ENCODE data around the gene NPAS3. TPM values are rescaled to one million over a fixed set of nuclear protein-coding genes. Genes with fewer than 3 reads are reported as not detected.

The NPAS3 gene
- total RNA-seq, 2 experiments from 2014 or later: not detected

- no peaks in the 10 kb centered on the region for H3K9me3 ChIP-seq (ENCODE audit: low read length)
- H3K79me2 ChIP-seq (ENCODE audit: insufficient read depth, low read depth, low read length): no peaks in the 10 kb centered on the region
- H3K36me3 ChIP-seq (ENCODE audit: insufficient read depth, low read length): peaks cover 13% of the 10 kb centered on the region
- H2AFZ ChIP-seq (ENCODE audit: low read length): no peak overlapping the region
- H3K4me3 ChIP-seq (ENCODE audit: low read depth, low read length, poor library complexity, severe bottlenecking): no peak overlapping the region
- intact Hi-C loops (cut with micrococcal nuclease; ENCODE audit: unreplicated experiment): no loop called here
- H4K20me1 ChIP-seq (ENCODE audit: insufficient read depth, low read length): no peaks in the 10 kb centered on the region
- POLR2A ChIA-PET: no interaction called here
- no TSS peak for BruUV-seq (replicated peaks)
- no peak for TF ChIP-seq EZH2phosphoT487 (IDR thresholded peaks at IDR 0.05; ENCODE audit: borderline replicate concordance, low read depth, low read length)
- no peak for TF ChIP-seq CTCF (conservative IDR thresholded peaks at IDR 0.05; ENCODE audit: low read length)
- CTCF ChIA-PET (ENCODE audit: unreplicated experiment): no interaction called here
- no peak overlapping the region for H3K4me2 ChIP-seq (ENCODE audit: low read length)
- H3K4me1 ChIP-seq (ENCODE audit: insufficient read depth, low read length, poor library complexity, severe bottlenecking): no peaks in the 10 kb centered on the region
- no peaks in the 10 kb centered on the region for H3K9me2 ChIP-seq (ENCODE audit: insufficient read depth, low read length)
- no peak overlapping the region for H3K27ac ChIP-seq (ENCODE audit: low read depth, low read length, poor library complexity, severe bottlenecking)
- DNase-seq (ENCODE audit: low spot score): no peak
These were observed 39.8 kb upstream of the NPAS3 start for GRCh38 chr14:32898876-32899275.

DNA sequence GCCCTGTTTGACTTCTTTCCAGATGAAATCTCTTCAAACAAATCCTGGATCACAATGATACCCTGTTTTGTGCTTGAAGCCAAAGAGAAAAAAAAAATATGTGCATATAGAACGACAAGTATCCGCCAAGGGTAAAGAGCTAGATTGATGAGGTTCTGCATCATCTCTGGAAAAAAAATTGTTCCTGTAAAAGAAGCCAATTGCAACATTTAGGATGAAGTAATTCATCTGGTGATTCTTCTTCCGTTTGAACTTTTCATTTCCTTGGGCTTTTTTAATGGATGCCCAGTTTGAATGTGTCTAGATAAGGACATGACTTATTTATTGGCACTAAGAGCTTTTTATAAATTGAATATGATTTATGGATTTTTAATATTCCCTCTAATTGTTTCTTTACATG, 38.1 kb upstream of the NPAS3 start:
- Histone ChIP-seq H3K9me3 (ENCODE audit: low read length) (no peaks in the 10 kb centered on the region), H3K27ac (ENCODE audit: low read depth, low read length, poor library complexity, severe bottlenecking) (no peak overlapping the region), H3K4me1 (ENCODE audit: insufficient read depth, low read length, poor library complexity, severe bottlenecking) (no peaks in the 10 kb centered on the region), H3K9me2 (ENCODE audit: insufficient read depth, low read length) (no peaks in the 10 kb centered on the region), H3K4me3 (ENCODE audit: low read depth, low read length, poor library complexity, severe bottlenecking) (no peak overlapping the region), H3K79me2 (ENCODE audit: insufficient read depth, low read depth, low read length) (no peaks in the 10 kb centered on the region), H4K20me1 (ENCODE audit: insufficient read depth, low read length) (no peaks in the 10 kb centered on the region), H2AFZ (ENCODE audit: low read length) (no peak overlapping the region), H3K4me2 (ENCODE audit: low read length) (no peak overlapping the region), H3K36me3 (ENCODE audit: insufficient read depth, low read length) (peaks cover 15% of the 10 kb centered on the region; the same call in 1 of the 2 replicates)
- DNase-seq (ENCODE audit: low spot score): no peak
- BruUV-seq (replicated peaks): no TSS peak
- ChIA-PET CTCF (ENCODE audit: unreplicated experiment) (no interaction called here), POLR2A (interaction anchor here (0.6 to 1.2 kb wide), 3 partner anchors 11 to 1739 kb away, joined by 3 to 5 read pairs (median 4); no protein-coding TSS in a partner anchor)
- TF ChIP-seq EZH2phosphoT487 (IDR thresholded peaks at IDR 0.05; ENCODE audit: borderline replicate concordance, low read depth, low read length): no peak
- no peak for TF ChIP-seq CTCF (conservative IDR thresholded peaks at IDR 0.05; ENCODE audit: low read length)
- intact Hi-C loops (cut with micrococcal nuclease; ENCODE audit: unreplicated experiment): no loop called here

DNA sequence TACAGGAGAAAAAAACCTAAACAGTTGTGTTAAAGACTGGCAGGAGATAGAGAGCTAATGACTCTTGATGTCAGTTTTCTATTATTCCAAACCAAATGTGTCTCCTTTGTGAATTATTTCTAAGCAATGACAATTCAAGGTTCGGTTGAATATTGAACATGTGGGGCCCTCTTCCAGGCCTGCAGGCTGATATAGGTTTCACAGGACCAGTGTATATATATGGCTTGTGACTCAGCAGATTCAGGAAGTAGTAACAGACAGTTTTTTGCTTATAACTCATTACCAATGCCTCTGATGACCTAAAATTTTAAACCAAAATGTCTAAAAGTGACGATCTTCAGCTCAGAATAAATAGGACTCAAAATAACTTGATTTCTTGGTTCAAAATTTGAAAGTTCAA, 33.7 kb upstream of the NPAS3 start:
- H3K4me2 ChIP-seq (ENCODE audit: low read length): no peak overlapping the region
- H3K79me2 ChIP-seq (ENCODE audit: insufficient read depth, low read depth, low read length): no peaks in the 10 kb centered on the region
- TF ChIP-seq CTCF (conservative IDR thresholded peaks at IDR 0.05; ENCODE audit: low read length) (no peak), EZH2phosphoT487 (IDR thresholded peaks at IDR 0.05; ENCODE audit: borderline replicate concordance, low read depth, low read length) (no peak)
- no peak overlapping the region for H3K4me3 ChIP-seq (ENCODE audit: low read depth, low read length, poor library complexity, severe bottlenecking)
- ChIA-PET POLR2A (no interaction called here), CTCF (ENCODE audit: unreplicated experiment) (no interaction called here)
- H3K9me3 ChIP-seq (ENCODE audit: low read length): no peaks in the 10 kb centered on the region
- DNase-seq (ENCODE audit: low spot score): no peak
- H3K27ac ChIP-seq (ENCODE audit: low read depth, low read length, poor library complexity, severe bottlenecking): no peak overlapping the region
- no peaks in the 10 kb centered on the region for H4K20me1 ChIP-seq (ENCODE audit: insufficient read depth, low read length)
- intact Hi-C loops (cut with micrococcal nuclease; ENCODE audit: unreplicated experiment): no loop called here
- no peaks in the 10 kb centered on the region for H3K9me2 ChIP-seq (ENCODE audit: insufficient read depth, low read length)
- BruUV-seq (replicated peaks): no TSS peak
- peaks cover 21% of the 10 kb centered on the region for H3K36me3 ChIP-seq (ENCODE audit: insufficient read depth, low read length)
- no peaks in the 10 kb centered on the region for H3K4me1 ChIP-seq (ENCODE audit: insufficient read depth, low read length, poor library complexity, severe bottlenecking)
- H2AFZ ChIP-seq (ENCODE audit: low read length): no peak overlapping the region
